ENCODE measurements around the gene JAKMIP1. TPM values are rescaled to one million over a fixed set of nuclear protein-coding genes. Genes with fewer than 3 reads are reported as not detected.

Gene JAKMIP1
- total RNA-seq (2014; rRNA removed; shearing (Covaris generic)), result not detected in 2 replicates

- no peak for DNase-seq (ENCODE audit: low read depth)
These were observed at the start of gene JAKMIP1 for GRCh38 chr4:6200011-6200921. TSS of gene JAKMIP1 (minus strand) at chr4:6200549. CDS start at chr4:6112850, 87,699 bp downstream.

- no peak for DNase-seq (ENCODE audit: low read depth)
These were observed 48.0 kb upstream of the JAKMIP1 start for GRCh38 chr4:6248394-6248793.

- no peak for DNase-seq (ENCODE audit: low read depth)
These were observed 45.9 kb upstream of the JAKMIP1 start for GRCh38 chr4:6246170-6246634.

GRCh38 chr4:6245246-6246169, 45.2 kb upstream of the JAKMIP1 start:
- no peak for DNase-seq (ENCODE audit: low read depth)

GRCh38 chr4:6242271-6243029, 42.1 kb upstream of the JAKMIP1 start:
- no peak for DNase-seq (ENCODE audit: low read depth)

- DNase-seq (ENCODE audit: low read depth), result no peak
These were observed 40.9 kb upstream of the JAKMIP1 start for GRCh38 chr4:6241062-6241845.

GRCh38 chr4:6239968-6240367, 39.6 kb upstream of the JAKMIP1 start:
- no peak for DNase-seq (ENCODE audit: low read depth)

GRCh38 chr4:6239486-6239885, 39.1 kb upstream of the JAKMIP1 start:
- no peak for DNase-seq (ENCODE audit: low read depth)

GRCh38 chr4:6236816-6237390, 36.6 kb upstream of the JAKMIP1 start:
- DNase-seq (ENCODE audit: low read depth), result no peak

GRCh38 chr4:6235901-6236640, 35.7 kb upstream of the JAKMIP1 start:
- DNase-seq (ENCODE audit: low read depth), result no peak

GRCh38 chr4:6235012-6235411, 34.7 kb upstream of the JAKMIP1 start:
- no peak for DNase-seq (ENCODE audit: low read depth)

- DNase-seq (ENCODE audit: low read depth), result no peak
These were observed 33.6 kb upstream of the JAKMIP1 start for GRCh38 chr4:6233929-6234328.

- DNase-seq (ENCODE audit: low read depth), result no peak
These were observed 32.8 kb upstream of the JAKMIP1 start for GRCh38 chr4:6232836-6233785.

GRCh38 chr4:6231663-6232165, 31.4 kb upstream of the JAKMIP1 start:
- no peak for DNase-seq (ENCODE audit: low read depth)

- DNase-seq (ENCODE audit: low read depth), result no peak
These were observed 30.7 kb upstream of the JAKMIP1 start for GRCh38 chr4:6230827-6231662.

GRCh38 chr4:6230502-6230785, 30.1 kb upstream of the JAKMIP1 start:
- no peak for DNase-seq (ENCODE audit: low read depth)

- no peak for DNase-seq (ENCODE audit: low read depth)
These were observed 29.5 kb upstream of the JAKMIP1 start for GRCh38 chr4:6229671-6230501.

Measured in RPMI7951 (cell line).